Sigmoid colon (tissue), 7 donors: ENCODE measurements around the gene EMX2. TPM values are rescaled to one million over a fixed set of nuclear protein-coding genes. Genes with fewer than 3 reads are reported as not detected.

Source experiments
- DNase-seq: peaks from one replicate; pipeline ENCODE4 v3.0.0-alpha.2; 2019
- H3K27ac ChIP-seq, 4 donors: fragments of 200-600 bp; sonication (generic); one replicate each; pipeline ENCODE4 v1.5.1; 2016 to 2019; ENCODE audit warnings: mild to moderate bottlenecking in 1 of 4
- H3K27me3 ChIP-seq, 3 donors: fragments of 200-600 bp; sonication (generic); one replicate each; pipeline ENCODE4 v1.5.1; 2019; ENCODE audit warnings: mild to moderate bottlenecking in 1 of 3
- H3K36me3 ChIP-seq, 4 donors: fragments of 200-600 bp; sonication (generic); one replicate each; pipeline ENCODE4 v1.5.1; 2016 to 2019
- H3K4me1 ChIP-seq, 4 donors: fragments of 200-600 bp; sonication (generic); one replicate each; pipeline ENCODE4 v1.5.1; 2017 to 2019
- H3K4me3 ChIP-seq, 4 donors: fragments of 200-600 bp; sonication (generic); one replicate each; pipeline ENCODE4 v1.5.1; 2017 to 2019; ENCODE audit warnings: mild to moderate bottlenecking in 2 of 4, moderate library complexity in 1 of 4
- H3K9me3 ChIP-seq, 4 donors: fragments of 200-600 bp in 3 of 4; sonication (generic) in 3 of 4; one replicate each; pipeline versions ENCODE4 v1.5.1 to v1.6.1; 2013 to 2019
- CTCF ChIP-seq, 4 experiments: fragments of 450-650 bp in 3 of 4; fragments of 200-600 bp in 1 of 4; IDR thresholded peaks; one replicate each; pipeline ENCODE4 v1.5.1; 2016 to 2019; ENCODE audit warnings: antibody characterized with exemption in 4 of 4, mild to moderate bottlenecking in 3 of 4, moderate library complexity in 2 of 4
- EP300 ChIP-seq, 4 donors: sonication (generic); formaldehyde crosslinking; IDR thresholded peaks; one replicate each; pipeline ENCODE4 v1.6.1; 2017; ENCODE audit warnings: antibody characterized with exemption in 4 of 4
- POLR2A ChIP-seq, 2 donors: fragments of 450-650 bp; IDR thresholded peaks; one replicate each; pipeline ENCODE4 v1.6.1; 2016; ENCODE audit warnings: antibody characterized with exemption in 2 of 2, mild to moderate bottlenecking in 2 of 2, moderate library complexity in 2 of 2
- POLR2AphosphoS5 ChIP-seq, 4 donors: sonication (generic); formaldehyde crosslinking; IDR thresholded peaks; one replicate each; pipeline ENCODE4 v1.6.1; 2017; ENCODE audit warnings: antibody characterized with exemption in 4 of 4
- WGBS, 2 donors: extraction: QIAGEN DNeasy Blood & Tissue Kit; methylation state at CpG; one replicate each; pipeline ENCODE4 v1.1.7; 2013; 5-methylcytosine and 5-hydroxymethylcytosine counted together
- intact Hi-C: fragments of 100-400 bp; cut with DNase I; formaldehyde crosslinking; loops from one replicate; pipeline ENCODE4 v1.15.1; 2023
- polyA plus RNA-seq, 3 donors: library from polyadenylated mRNA; stranded (reverse); fragments of 200-250 nt; gene quantifications; one replicate each; pipeline ENCODE4 v1.2.3, GENCODE V29; 2013
- total RNA-seq, 4 donors: library from RNA; depleted of rRNA; stranded (reverse); fragments of >200 nt; gene quantifications; one replicate each; pipeline ENCODE4 v1.1.0, GENCODE V29; 2016
- donor health status: healthy with polysubstance abuse.
- donor health status: Bipolar disorder and iron deficiency.
- donor health status: healthy.

Gene EMX2
- total and polyA plus RNA-seq, 7 donors: 0.36 TPM; not detected in 6

- no peak for TF ChIP-seq EP300 (IDR thresholded peaks at IDR 0.05)
- TF ChIP-seq POLR2AphosphoS5 (IDR thresholded peaks at IDR 0.05): no peak
- TF ChIP-seq CTCF (IDR thresholded peaks at IDR 0.05): no peak
- no peak for TF ChIP-seq POLR2A (IDR thresholded peaks at IDR 0.05)
- Histone ChIP-seq H3K4me1 (peaks cover 3 to 43% (median 42%) of the 10 kb centered on the region in 4 donors), H3K9me3 (no peaks in the 10 kb centered on the region), H3K27me3 (peaks cover 72 to 100% (median 97%) of the 10 kb centered on the region in 3 donors), H3K27ac (no peak overlapping the region), H3K36me3 (no peaks in the 10 kb centered on the region), H3K4me3 (peak overlapping the region; percentile 2 to 33 (median 24))
- intact Hi-C loops: no loop called here
- WGBS, 2 donors: 4% methylated on average over 67 of the region's 67 CpGs
- no peak for DNase-seq
Measured at GRCh38 chr10:117545141-117546019, 2.8 kb downstream of the EMX2 start.

GRCh38 chr10:117546020-117546580 is 3.6 kb downstream of the EMX2 start:
- Histone ChIP-seq H3K36me3 (no peaks in the 10 kb centered on the region), H3K27ac (no peak overlapping the region), H3K4me3 (no peak overlapping the region), H3K9me3 (no peaks in the 10 kb centered on the region), H3K27me3 (peaks cover 77 to 100% (median 99%) of the 10 kb centered on the region in 3 donors), H3K4me1 (peaks cover 3 to 43% (median 42%) of the 10 kb centered on the region in 4 donors)
- WGBS, 2 donors: 7% methylated on average over 16 of the region's 16 CpGs
- TF ChIP-seq EP300 (IDR thresholded peaks at IDR 0.05): no peak
- TF ChIP-seq POLR2AphosphoS5 (IDR thresholded peaks at IDR 0.05): no peak
- no peak for TF ChIP-seq CTCF (IDR thresholded peaks at IDR 0.05)
- TF ChIP-seq POLR2A (IDR thresholded peaks at IDR 0.05): no peak
- DNase-seq: no peak
- intact Hi-C loops: no loop called here

- no peak overlapping the region for H3K27ac ChIP-seq
- H3K4me1 ChIP-seq: peaks cover 3 to 45% (median 42%) of the 10 kb centered on the region in 4 donors
- intact Hi-C loops: no loop called here
Measured at GRCh38 chr10:117546581-117547015, 4.1 kb downstream of the EMX2 start.

GRCh38 chr10:117547016-117547715 is 4.6 kb downstream of the EMX2 start:
- intact Hi-C loops: no loop called here
- H3K9me3 ChIP-seq: no peaks in the 10 kb centered on the region
- no peak overlapping the region for H3K27ac ChIP-seq
- H3K4me1 ChIP-seq: peaks cover 3 to 45% (median 41%) of the 10 kb centered on the region in 4 donors
- no peaks in the 10 kb centered on the region for H3K36me3 ChIP-seq
- H3K4me3 ChIP-seq: no peak overlapping the region
- no peak for DNase-seq
- WGBS, 2 donors: 12 to 36% methylated on average over 20 of the region's 20 CpGs
- TF ChIP-seq POLR2AphosphoS5 (IDR thresholded peaks at IDR 0.05): no peak
- TF ChIP-seq EP300 (IDR thresholded peaks at IDR 0.05): no peak
- TF ChIP-seq CTCF (IDR thresholded peaks at IDR 0.05): no peak
- no peak for TF ChIP-seq POLR2A (IDR thresholded peaks at IDR 0.05)
- peaks cover 76 to 100% (median 99%) of the 10 kb centered on the region in 3 donors for H3K27me3 ChIP-seq

More at GRCh38 chr10:117546581-117547015, 4.1 kb downstream of the EMX2 start:
- no peaks in the 10 kb centered on the region for H3K9me3 ChIP-seq
- no peak for TF ChIP-seq POLR2A (IDR thresholded peaks at IDR 0.05)
- no peak for TF ChIP-seq POLR2AphosphoS5 (IDR thresholded peaks at IDR 0.05)
- no peak for TF ChIP-seq CTCF (IDR thresholded peaks at IDR 0.05)
- no peak for TF ChIP-seq EP300 (IDR thresholded peaks at IDR 0.05)
- H3K27me3 ChIP-seq: peaks cover 76 to 100% (median 99%) of the 10 kb centered on the region in 3 donors
- WGBS, 2 donors: 8 to 14% methylated on average over 29 of the region's 29 CpGs
- no peak for DNase-seq
- H3K36me3 ChIP-seq: no peaks in the 10 kb centered on the region
- no peak overlapping the region for H3K4me3 ChIP-seq
